A549 (cell line): ENCODE results near the gene ZNF23. TPM values are rescaled to one million over a fixed set of nuclear protein-coding genes. Genes with fewer than 3 reads are reported as not detected.

Experiments used
- ATAC-seq, 2 experiments: fragments of 200-7000 bp in 1 of 2; fragments of >200 bp in 1 of 2; cut with Nextera tagmentation in 1 of 2; cut with Tn5 transposase in 1 of 2; 3 replicates each; pipeline versions ENCODE4 v1.8.0 to v1.9.1; 2018 to 2020; ENCODE audit warnings: mild to moderate bottlenecking in 1 of 2, moderate library complexity in 1 of 2
- CTCF ChIA-PET: fragments of 300-600 bp; sonication (Branson Sonifier 250); formaldehyde crosslinking; extraction: SDS; loops from one replicate; lab custom pipeline; 2021; ENCODE audit warnings: antibody characterized with exemption, inconsistent platforms; lab: Yijun Ruan, JAX
- POLR2A ChIA-PET: fragments of 350-600 bp; formaldehyde crosslinking; extraction: SDS; loops from one replicate; lab custom pipeline; 2021; ENCODE audit warnings: antibody characterized with exemption, inconsistent platforms; lab: Yijun Ruan, JAX
- DNase-seq, 2 experiments: peaks; one replicate each; pipeline versions ENCODE4 v3.0.0 to v3.0.0-alpha.2; 2011 to 2016; ENCODE audit warnings: low read depth in 1 of 2, low spot score in 1 of 2
- FAIRE-seq: peaks from 2 replicates; lab custom pipeline; 2011; peaks lifted over from hg19 to GRCh38; lab: Jason Lieb, UNC
- H3K27ac ChIP-seq, 2 experiments: fragments of >200 bp; sonication (Bioruptor Twin); formaldehyde crosslinking; 3 replicates each; pipeline ENCODE4 v1.5.1; 2016 to 2017
- H3K4me1 ChIP-seq: fragments of >200 bp; sonication (Bioruptor Twin); formaldehyde crosslinking; 3 replicates; pipeline ENCODE4 v1.6.1; 2016
- H3K4me2 ChIP-seq: fragments of >200 bp; sonication (Bioruptor Twin); formaldehyde crosslinking; 3 replicates; pipeline ENCODE4 v1.6.1; 2016
- H3K4me3 ChIP-seq: fragments of >200 bp; sonication (Bioruptor Twin); formaldehyde crosslinking; 3 replicates; pipeline ENCODE4 v1.5.1; 2016
- H3K9me3 ChIP-seq: fragments of >200 bp; sonication (Bioruptor Twin); formaldehyde crosslinking; 3 replicates; pipeline ENCODE4 v1.6.1; 2016
- ATOH8 ChIP-seq: fragments of 250-450 bp; sonication (Bioruptor Pico); IDR thresholded peaks from 2 replicates; pipeline ENCODE4 v1.5.0; 2020; ENCODE audit warnings: low read depth, mild to moderate bottlenecking, moderate library complexity
- BHLHE40 ChIP-seq: IDR thresholded peaks from 2 replicates; pipeline ENCODE4 v1.6.1; 2012; ENCODE audit warnings: low read depth, low read length, inconsistent platforms
- CEBPB ChIP-seq, 2 experiments: fragments of >200 bp in 1 of 2; sonication (Bioruptor Twin) in 1 of 2; formaldehyde crosslinking in 1 of 2; IDR thresholded peaks; 2 replicates each; pipeline ENCODE4 v1.6.1; 2012 to 2016
- CHD2 ChIP-seq: fragments of 150-350 bp; IDR thresholded peaks from 2 replicates; pipeline ENCODE4 v1.6.1; 2014; ENCODE audit warnings: low read length; ENCODE audit not compliant: partially characterized antibody
- CHD4 ChIP-seq: fragments of 200-600 bp; sonication (generic); IDR thresholded peaks from 2 replicates; pipeline ENCODE4 v1.6.1; 2016; ENCODE audit warnings: antibody characterized with exemption, mild to moderate bottlenecking, borderline replicate concordance
- EHMT2 ChIP-seq: fragments of 200-600 bp; sonication (generic); IDR thresholded peaks from 2 replicates; pipeline ENCODE4 v1.6.1; 2016; ENCODE audit warnings: antibody characterized with exemption, low read depth, mild to moderate bottlenecking, moderate library complexity
- ELK1 ChIP-seq: fragments of 150-350 bp; IDR thresholded peaks from 2 replicates; pipeline ENCODE4 v1.6.1; 2014; ENCODE audit warnings: low read depth, mild to moderate bottlenecking, low read length
- EP300 ChIP-seq, 2 experiments: fragments of >200 bp; sonication (Bioruptor Twin); formaldehyde crosslinking; IDR thresholded peaks; 2 replicates in 1 of 2; 3 replicates in 1 of 2; pipeline ENCODE4 v1.6.1; 2016 to 2017
- HDAC2 ChIP-seq: fragments of 200-600 bp; sonication (generic); IDR thresholded peaks from 2 replicates; pipeline ENCODE4 v1.6.1; 2016
- HES2 ChIP-seq: fragments of >200 bp; sonication (Bioruptor Twin); formaldehyde crosslinking; IDR thresholded peaks from 2 replicates; pipeline ENCODE4 v1.6.1; 2016
- HEYL ChIP-seq: fragments of 250-450 bp; sonication (Bioruptor Pico); IDR thresholded peaks from 2 replicates; pipeline ENCODE4 v1.8.0; 2021; ENCODE audit warnings: mild to moderate bottlenecking, moderate library complexity
- HOXA7 ChIP-seq: fragments of 250-450 bp; sonication (Bioruptor Pico); IDR thresholded peaks from 2 replicates; pipeline ENCODE4 v1.5.0; 2020; ENCODE audit warnings: mild to moderate bottlenecking, moderate library complexity
- HOXB5 ChIP-seq: fragments of 250-450 bp; sonication (Bioruptor Pico); IDR thresholded peaks from 2 replicates; pipeline ENCODE4 v1.5.0; 2020; ENCODE audit warnings: mild to moderate bottlenecking, moderate library complexity
- JUN ChIP-seq, 2 experiments: fragments of >200 bp; sonication (Bioruptor Twin); formaldehyde crosslinking; IDR thresholded peaks; 2 replicates in 1 of 2; 3 replicates in 1 of 2; pipeline ENCODE4 v1.6.1; 2016 to 2017
- KDM5A ChIP-seq: fragments of 200-600 bp; sonication (generic); IDR thresholded peaks from 2 replicates; pipeline ENCODE4 v1.6.1; 2016; ENCODE audit warnings: antibody characterized with exemption, mild to moderate bottlenecking
- NPAS2 ChIP-seq: fragments of 250-450 bp; sonication (Bioruptor Pico); IDR thresholded peaks from 2 replicates; pipeline ENCODE4 v1.8.0; 2022; ENCODE audit warnings: mild to moderate bottlenecking, moderate library complexity, borderline replicate concordance
- NR3C1 ChIP-seq: fragments of >200 bp; sonication (Bioruptor Twin); formaldehyde crosslinking; IDR thresholded peaks from 3 replicates; pipeline ENCODE4 v1.6.1; 2017
- PHF8 ChIP-seq: fragments of 200-600 bp; sonication (generic); IDR thresholded peaks from 2 replicates; pipeline ENCODE4 v1.6.1; 2016; ENCODE audit warnings: low read depth, mild to moderate bottlenecking, antibody characterized with exemption, moderate library complexity, borderline replicate concordance
- POLR2A ChIP-seq: IDR thresholded peaks from 2 replicates; pipeline ENCODE4 v1.6.1; 2012; ENCODE audit warnings: mild to moderate bottlenecking, low read length
- POLR2AphosphoS2 ChIP-seq: conservative IDR thresholded peaks from 2 replicates; pipeline ENCODE4 v1.6.1; 2012; ENCODE audit warnings: low read length, improper control_type of control experiment, inconsistent platforms
- RCOR1 ChIP-seq: fragments of 150-350 bp; IDR thresholded peaks from 2 replicates; pipeline ENCODE4 v1.6.1; 2014; ENCODE audit warnings: antibody characterized with exemption, low read length, low read depth
- REST ChIP-seq: fragments of 200-600 bp; sonication (generic); IDR thresholded peaks from 2 replicates; pipeline ENCODE4 v1.6.1; 2016; ENCODE audit warnings: antibody characterized with exemption, mild to moderate bottlenecking, moderate library complexity
- SMC3 ChIP-seq: fragments of >200 bp; sonication (Bioruptor Twin); formaldehyde crosslinking; IDR thresholded peaks from 3 replicates; pipeline ENCODE4 v1.6.1; 2018; ENCODE audit warnings: inconsistent platforms
- USF2 ChIP-seq: fragments of 450-650 bp; IDR thresholded peaks from 2 replicates; pipeline ENCODE4 v1.6.1; 2014; ENCODE audit warnings: antibody characterized with exemption
- ZC3H11A ChIP-seq: fragments of 450-650 bp; IDR thresholded peaks from 2 replicates; pipeline ENCODE4 v1.6.1; 2014; ENCODE audit warnings: antibody characterized with exemption, mild to moderate bottlenecking
- ZSCAN20 ChIP-seq: fragments of 250-450 bp; sonication (Bioruptor Pico); IDR thresholded peaks from 2 replicates; pipeline ENCODE4 v1.8.0; 2022; ENCODE audit warnings: mild to moderate bottlenecking, moderate library complexity
- WGBS: methylation state at CpG from one replicate; pipeline ENCODE4 v1.1.6; 2017; ENCODE audit errors: missing lambda C conversion rate; 5-methylcytosine and 5-hydroxymethylcytosine counted together
- polyA plus RNA-seq, 4 experiments: library from polyadenylated mRNA; depleted of rRNA in 3 of 4; stranded (reverse); fragments of >200 nt; fragmentation: RNase III in 1 of 4; extraction: RNeasy Plus Mini Kit Qiagen cat#74134 plus additional on column Dnase treatment in 1 of 4; gene quantifications; 2 replicates in 3 of 4; 3 replicates in 1 of 4; pipeline ENCODE4 v1.2.3, GENCODE V29; 2011 to 2017

Gene ZNF23
- polyA plus RNA-seq, 2 of the 4 experiments (the other 2 are of a cell fraction) = 7.1 to 8.7 TPM

GRCh38 chr16:71498031-71498430 lies 36.0 kb upstream of the ZNF23 start:
- DNase-seq = no peak
- no peak overlapping the region for H3K4me3 ChIP-seq
- 54% methylated on average over 3 of the region's 3 CpGs for WGBS
- no peaks in the 10 kb centered on the region for H3K9me3 ChIP-seq
- no peak overlapping the region for H3K27ac ChIP-seq
- POLR2A ChIA-PET = no interaction called here
- H3K4me2 ChIP-seq = no peak overlapping the region
- CTCF ChIA-PET = interaction anchor here (1.4 to 7.5 kb wide), 6 partner anchors 16 to 112 kb away, joined by 3 to 118 read pairs (median 16); partner anchors contain the start of gene ZNF23
- no peak for TF ChIP-seq ZC3H11A
- no peak for TF ChIP-seq POLR2A
- no peak for TF ChIP-seq EP300 (IDR thresholded peaks at IDR 0.05)
- no peak for TF ChIP-seq SMC3
- TF ChIP-seq POLR2AphosphoS2 = no peak
- no peak for TF ChIP-seq KDM5A
- TF ChIP-seq ELK1 = no peak
- TF ChIP-seq ATOH8 (CRISPR knock-in tag) = no peak
- no peak for TF ChIP-seq EHMT2
- no peak for TF ChIP-seq CHD4
- TF ChIP-seq HOXA7 (CRISPR knock-in tag) = no peak
- TF ChIP-seq USF2 = no peak
- no peak for TF ChIP-seq BHLHE40
- TF ChIP-seq, all 56 proteins: peak for 0
- ATAC-seq = no peak
- FAIRE-seq = no peak
- H3K4me1 ChIP-seq = no peaks in the 10 kb centered on the region

- no peak for FAIRE-seq
- ATAC-seq = no peak
- H3K27ac ChIP-seq = no peak overlapping the region
- DNase-seq = no peak
- 57% methylated on average over 3 of the region's 3 CpGs for WGBS
- no peak overlapping the region for H3K4me2 ChIP-seq
- ChIA-PET POLR2A (no interaction called here), CTCF (interaction anchor here (1.3 to 2.1 kb wide), 3 partner anchors 70 to 82 kb away, joined by 4 to 8 read pairs (median 5); no protein-coding TSS in a partner anchor)
- H3K4me3 ChIP-seq = no peak overlapping the region
- TF ChIP-seq RCOR1 (no peak), NPAS2 (no peak), ELK1 (no peak), USF2 (no peak), ATOH8 (CRISPR knock-in tag) (no peak), POLR2A (no peak), CHD2 (no peak), HOXB5 (CRISPR knock-in tag) (no peak), CEBPB (IDR thresholded peaks at IDR 0.05) (no peak), HEYL (CRISPR knock-in tag) (no peak), ZSCAN20 (CRISPR knock-in tag) (no peak), ZC3H11A (no peak), CHD4 (no peak), NR3C1 (no peak), REST (no peak), JUN (IDR thresholded peaks at IDR 0.05) (no peak), EHMT2 (no peak), HES2 (no peak), PHF8 (no peak), HDAC2 (no peak)
- no peaks in the 10 kb centered on the region for H3K4me1 ChIP-seq
- no peaks in the 10 kb centered on the region for H3K9me3 ChIP-seq
Observed at GRCh38 chr16:71493213-71493612, 31.2 kb upstream of the ZNF23 start.
